Hepatic stellate cell (primary cell): ENCODE results near the gene GPC6.

Experiments
- DNase-seq: peaks from one replicate; pipeline ENCODE4 v3.0.0; 2011; ENCODE audit warnings: low spot score

Gene GPC6

DNA sequence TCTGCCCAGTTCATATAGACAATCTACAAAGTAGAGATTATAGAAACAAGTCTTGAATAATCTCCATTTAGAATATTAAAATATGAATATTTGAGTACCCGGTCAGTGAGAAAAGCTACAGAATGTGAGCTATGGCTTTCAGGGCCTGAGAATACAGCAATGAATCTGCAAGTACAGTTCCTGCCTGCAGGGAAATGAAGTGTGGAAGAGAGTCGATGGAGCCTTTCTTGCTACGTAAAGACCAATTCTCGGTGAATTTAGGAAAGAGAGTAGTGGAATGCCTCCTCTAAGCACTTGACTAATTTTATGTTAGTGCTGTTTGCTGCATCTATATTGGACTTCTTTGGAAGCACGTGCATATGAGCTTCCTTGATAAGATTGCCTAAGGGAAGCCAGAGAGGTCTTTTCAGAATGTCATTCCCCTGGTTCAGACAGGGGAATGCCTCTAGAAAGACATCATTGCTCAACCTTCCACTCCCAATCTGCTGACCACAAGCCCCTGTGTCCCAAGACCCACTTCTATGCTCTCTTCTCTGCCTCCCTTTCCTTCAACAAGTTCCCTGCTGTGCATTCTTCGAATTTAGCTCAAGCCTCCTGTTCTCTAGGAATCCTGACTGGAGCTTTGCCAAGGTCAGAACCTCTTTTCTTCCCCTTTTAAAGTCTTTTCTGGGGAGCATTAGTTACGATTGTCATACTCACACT, 41.9 kb downstream of the GPC6 start:
- no peak for DNase-seq

- no peak for DNase-seq
Observed at GRCh38 chr13:93270769-93271742, 44.4 kb downstream of the GPC6 start.

DNA sequence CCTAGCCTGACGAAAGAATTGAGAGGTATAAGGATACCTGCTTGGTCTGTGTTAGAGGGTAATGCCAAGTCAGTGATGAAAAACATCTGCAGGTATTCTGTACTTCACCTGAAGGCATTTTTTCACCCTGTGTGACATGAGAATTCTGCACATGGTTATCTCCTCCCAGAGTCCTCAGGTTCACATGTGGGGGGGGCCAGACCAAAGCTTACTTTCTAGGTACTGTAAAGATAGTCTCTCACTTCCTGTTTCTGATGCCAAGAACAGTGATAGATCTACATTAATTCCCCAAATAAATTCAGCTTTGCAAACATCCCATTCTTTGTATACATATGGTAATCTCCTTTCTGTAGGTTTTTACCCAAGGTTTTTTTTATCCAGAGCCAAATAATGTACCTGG, 53.4 kb downstream of the GPC6 start:
- DNase-seq: no peak

DNA sequence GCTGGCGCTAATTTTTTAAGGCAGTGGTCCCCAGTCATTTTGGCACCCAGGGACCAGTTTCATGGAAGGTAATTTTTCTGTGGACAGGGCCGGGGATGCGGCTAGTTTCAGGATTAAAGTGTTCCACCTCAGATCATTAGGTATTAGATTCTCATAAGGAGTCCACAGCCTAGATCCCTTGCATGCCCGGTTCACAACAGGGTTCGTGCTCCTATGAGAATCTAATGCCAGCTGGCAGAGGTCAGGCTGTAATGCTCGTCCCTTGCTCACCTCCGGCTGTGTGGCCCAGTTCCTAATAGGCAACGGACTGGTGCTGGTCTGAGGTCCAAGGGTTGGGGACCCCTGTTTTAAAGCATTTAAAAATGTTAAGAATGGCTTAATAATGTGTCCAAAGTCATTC, 54.1 kb downstream of the GPC6 start:
- DNase-seq: no peak

- no peak for DNase-seq
Observed at GRCh38 chr13:93283255-93283654, 56.6 kb downstream of the GPC6 start.

- no peak for DNase-seq
Observed at GRCh38 chr13:93284064-93284463, 57.5 kb downstream of the GPC6 start.

GRCh38 chr13:93286047-93286446, 59.4 kb downstream of the GPC6 start:
- DNase-seq: no peak

DNA sequence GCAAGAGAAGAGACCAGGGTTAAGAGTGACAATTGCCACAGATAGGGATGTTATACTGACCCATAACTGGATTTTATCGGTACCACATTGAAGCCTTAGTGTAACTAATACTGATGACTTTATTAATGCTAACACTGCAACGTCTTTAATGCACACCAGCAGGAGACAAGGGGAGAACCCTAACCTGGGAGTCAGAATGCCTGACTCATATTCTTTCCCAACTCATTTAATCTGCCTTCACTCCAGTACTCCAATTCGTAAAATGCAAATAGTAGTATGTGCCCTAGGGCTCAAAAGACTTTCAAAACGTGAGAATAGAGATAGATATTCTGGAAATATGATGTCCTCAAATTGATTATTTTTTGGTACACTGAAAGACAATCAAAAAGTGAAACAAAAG, 62.4 kb downstream of the GPC6 start:
- DNase-seq: no peak

GRCh38 chr13:93289842-93290241, 63.2 kb downstream of the GPC6 start:
- no peak for DNase-seq

DNA sequence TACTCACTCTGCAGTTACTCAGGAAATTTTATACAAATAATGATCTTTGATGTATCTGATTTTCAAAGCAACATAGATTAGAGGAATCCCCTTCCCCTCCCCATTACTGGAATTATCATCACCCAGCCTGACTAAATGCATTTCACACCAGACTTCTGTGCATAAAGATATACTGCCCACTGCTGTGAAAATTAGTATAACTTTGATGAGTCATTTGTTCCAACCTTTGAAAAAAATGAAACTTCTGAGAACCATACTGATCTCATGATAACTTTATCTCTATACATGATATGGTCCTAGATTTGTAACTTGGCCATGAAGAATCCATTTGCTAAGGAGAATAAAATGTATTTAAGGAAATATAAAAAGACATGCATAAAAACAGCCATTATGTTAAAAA, 63.9 kb downstream of the GPC6 start:
- DNase-seq: no peak

- DNase-seq: no peak
Observed at GRCh38 chr13:93292366-93292765, 65.8 kb downstream of the GPC6 start.

DNA sequence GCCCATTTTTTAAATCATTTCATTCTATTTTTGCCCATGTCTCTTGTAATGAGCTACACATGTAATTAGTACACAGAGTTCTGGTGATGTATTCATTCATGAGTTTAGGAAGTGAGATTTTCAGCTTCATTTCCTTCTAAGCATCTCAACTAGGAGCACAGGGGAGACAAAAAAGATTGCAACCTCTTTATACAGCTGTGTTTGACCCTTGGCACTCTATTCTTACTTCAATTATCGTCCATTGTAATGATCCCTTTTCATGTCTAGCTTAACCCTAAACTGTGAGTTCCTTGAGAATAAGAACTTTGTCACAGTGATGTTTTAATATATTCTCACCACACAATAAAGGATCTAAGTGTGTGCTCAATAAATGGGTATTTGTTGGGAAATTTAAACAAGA, 67.1 kb downstream of the GPC6 start:
- no peak for DNase-seq

DNA sequence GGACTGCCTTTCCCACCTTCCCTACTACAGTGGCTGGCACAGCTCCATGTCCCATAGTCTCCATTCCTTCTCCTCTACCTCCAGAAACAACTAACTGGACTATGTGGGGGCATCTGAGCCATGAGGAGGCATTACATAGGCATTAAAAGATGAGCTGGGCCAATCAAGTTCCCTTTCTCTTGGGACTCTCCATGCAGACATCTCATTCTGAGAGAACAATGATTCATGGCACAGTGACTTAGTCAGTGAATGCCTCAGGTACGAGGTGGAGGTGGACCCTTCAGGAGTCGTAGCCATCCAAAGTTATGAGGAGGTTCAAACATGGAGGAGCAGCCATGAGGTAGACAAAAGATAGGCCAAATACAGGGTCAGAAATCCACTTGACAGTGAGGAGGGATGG, 70.0 kb downstream of the GPC6 start:
- no peak for DNase-seq

DNA sequence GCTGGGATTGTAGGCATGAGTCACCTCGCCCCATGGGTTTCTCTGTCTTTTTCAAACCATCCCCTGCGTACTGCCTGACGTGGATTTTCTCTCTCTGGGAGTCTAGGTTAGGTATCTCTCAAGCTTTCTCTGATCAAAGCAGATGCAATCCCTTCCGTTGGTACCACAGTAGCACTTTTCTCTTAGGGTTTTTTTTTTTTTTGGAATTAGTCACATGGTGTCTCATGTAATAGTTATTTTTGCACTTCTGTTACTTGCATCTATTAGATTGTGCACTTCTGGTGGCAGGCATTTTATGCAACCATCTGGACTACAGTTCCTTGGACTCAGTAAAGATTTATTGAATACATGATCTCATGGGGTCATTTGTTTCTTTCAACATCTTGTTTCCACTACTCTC, 72.1 kb downstream of the GPC6 start:
- no peak for DNase-seq

- DNase-seq: no peak
Observed at GRCh38 chr13:93304134-93304533, 77.5 kb downstream of the GPC6 start.

- DNase-seq: no peak
Observed at GRCh38 chr13:93304868-93305613, 78.4 kb downstream of the GPC6 start.

GRCh38 chr13:93305886-93306285, 79.3 kb downstream of the GPC6 start:
- DNase-seq: peak; percentile 4

GRCh38 chr13:93307136-93307535, 80.5 kb downstream of the GPC6 start:
- DNase-seq: no peak

DNA sequence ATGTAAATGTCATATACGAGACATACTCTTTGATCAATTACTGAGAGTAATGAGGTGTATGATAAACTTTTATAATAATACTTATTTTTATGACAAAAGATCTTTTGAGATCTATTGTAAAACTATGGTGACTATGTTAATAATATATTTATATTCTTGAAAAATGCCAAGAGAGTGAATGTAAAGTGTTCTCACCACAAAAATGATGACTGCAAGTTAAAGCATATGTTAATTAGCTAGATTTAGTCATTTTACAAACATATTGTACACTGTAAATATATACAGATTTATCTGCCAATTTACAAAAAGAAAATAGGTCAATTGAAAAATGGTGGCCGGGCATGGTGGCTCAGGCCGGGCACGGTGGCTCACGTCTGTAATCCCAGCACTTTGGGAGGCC, 81.0 kb downstream of the GPC6 start:
- no peak for DNase-seq

GRCh38 chr13:93309886-93310523, 83.4 kb downstream of the GPC6 start:
- DNase-seq: no peak

GRCh38 chr13:93316841-93317240, 90.2 kb downstream of the GPC6 start:
- no peak for DNase-seq
